NCI-H345 (cell line): ENCODE measurements around the gene SLC38A1.
"Not testable (repeated sequence)": the region's sequence is repeated elsewhere in the genome, so short reads cannot be mapped to it uniquely, and the experiment has no call there.

Experiments
- DNase-seq: peaks from one replicate; lab custom pipeline; 2025; lab: John Stamatoyannopoulos, UW

The SLC38A1 gene

DNA sequence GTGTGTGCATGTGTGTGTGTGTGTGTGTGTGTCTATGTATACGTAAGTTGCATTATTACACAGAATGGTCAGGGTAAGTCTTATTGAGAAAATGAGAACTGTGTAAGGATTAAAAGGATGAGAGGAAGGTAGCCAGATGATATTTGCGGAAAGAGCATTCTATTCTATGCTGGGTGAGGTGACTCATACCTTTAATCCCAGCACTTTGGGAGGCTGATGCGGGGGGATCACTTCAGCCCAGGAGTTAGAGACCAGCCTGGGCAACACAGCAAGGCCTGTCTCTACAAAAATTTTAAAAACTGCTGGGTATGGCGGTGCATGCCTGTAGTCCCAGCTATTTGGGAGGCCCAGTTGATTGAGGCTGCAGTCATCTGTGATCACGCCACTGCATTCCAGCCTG, 103.7 kb downstream of the SLC38A1 start:
- DNase-seq: no peak

DNA sequence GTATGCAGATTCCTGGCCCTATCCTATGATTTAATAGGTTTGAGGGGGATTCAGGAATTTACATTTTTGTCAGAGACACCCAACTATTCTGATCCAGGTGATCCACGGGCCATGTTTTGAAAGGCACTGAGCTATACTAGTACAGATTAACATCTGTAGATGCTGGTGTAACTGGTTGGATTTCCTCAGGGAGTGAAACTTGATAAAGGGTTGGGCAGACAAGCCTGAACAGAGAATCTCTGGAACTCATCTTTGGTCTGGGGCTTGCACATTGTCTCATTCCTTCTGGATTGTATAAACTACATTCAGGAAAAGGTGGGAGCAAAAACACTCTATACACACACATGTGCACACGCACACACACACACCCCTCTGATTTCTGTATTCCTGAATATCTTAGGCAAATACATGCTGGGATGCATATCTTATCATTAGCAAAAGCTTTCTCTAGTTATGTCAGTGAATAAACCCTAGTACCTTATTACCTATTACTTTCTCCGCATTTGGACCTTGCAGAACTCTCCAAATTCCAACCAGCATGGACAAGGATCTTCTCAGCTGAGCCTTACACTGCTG, 104.6 kb downstream of the SLC38A1 start:
- no peak for DNase-seq

DNA sequence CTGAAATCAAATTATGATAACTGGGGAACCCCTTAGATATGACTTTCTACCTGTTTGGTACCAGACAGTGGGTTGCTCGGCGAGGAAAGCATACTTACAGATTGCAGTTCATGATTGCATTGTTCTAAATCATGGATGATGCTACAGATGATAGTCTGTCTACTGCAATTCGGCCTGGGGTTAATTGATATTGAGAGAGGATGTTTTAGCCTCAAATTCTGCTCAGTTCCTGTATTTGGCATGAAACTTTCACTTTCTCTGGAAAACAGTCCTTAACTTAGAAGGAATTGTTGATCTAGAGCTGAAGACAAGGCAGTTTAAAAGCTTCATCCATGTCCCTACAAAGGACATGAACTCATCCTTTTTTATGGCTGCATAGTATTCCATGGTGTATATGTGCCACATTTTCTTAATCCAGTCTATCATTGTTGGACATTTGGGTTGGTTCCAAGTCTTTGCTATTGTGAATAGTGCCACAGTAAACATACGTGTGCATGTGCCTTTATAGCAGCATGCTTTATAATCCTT, 106.2 kb downstream of the SLC38A1 start:
- not testable (repeated sequence) for DNase-seq

DNA sequence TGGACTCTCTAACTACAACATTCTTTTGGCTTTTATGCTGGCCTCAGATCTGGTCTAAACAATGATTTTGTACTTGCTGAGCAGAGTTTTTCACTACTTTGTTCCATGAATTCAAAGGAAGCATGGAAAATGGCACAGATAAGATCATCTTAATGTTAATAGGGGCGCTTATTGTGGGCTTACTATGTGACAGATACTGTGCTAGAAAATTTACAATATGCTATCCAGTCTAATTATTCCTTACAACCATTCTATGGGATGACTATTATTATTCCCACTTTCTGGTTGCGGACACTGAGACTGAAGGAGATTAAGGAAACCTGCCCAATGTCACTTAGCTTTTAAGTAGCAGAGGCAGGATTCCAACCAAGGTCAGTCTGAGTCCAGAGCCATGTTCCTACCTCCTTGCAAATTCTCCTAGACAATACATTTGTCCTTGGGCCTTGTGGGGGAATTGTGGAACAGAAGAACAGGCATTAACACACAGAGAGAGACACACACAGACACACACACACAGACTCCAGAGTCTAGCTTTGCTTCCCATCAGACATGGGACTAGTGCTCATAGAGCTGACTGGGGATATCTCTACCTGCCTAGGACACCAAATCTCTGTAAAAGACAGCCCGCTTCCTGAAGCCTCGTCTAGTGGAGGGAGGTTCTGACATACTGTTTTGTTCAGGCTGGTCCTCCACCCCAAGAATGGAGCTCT, 107.7 kb downstream of the SLC38A1 start:
- DNase-seq: no peak

DNA sequence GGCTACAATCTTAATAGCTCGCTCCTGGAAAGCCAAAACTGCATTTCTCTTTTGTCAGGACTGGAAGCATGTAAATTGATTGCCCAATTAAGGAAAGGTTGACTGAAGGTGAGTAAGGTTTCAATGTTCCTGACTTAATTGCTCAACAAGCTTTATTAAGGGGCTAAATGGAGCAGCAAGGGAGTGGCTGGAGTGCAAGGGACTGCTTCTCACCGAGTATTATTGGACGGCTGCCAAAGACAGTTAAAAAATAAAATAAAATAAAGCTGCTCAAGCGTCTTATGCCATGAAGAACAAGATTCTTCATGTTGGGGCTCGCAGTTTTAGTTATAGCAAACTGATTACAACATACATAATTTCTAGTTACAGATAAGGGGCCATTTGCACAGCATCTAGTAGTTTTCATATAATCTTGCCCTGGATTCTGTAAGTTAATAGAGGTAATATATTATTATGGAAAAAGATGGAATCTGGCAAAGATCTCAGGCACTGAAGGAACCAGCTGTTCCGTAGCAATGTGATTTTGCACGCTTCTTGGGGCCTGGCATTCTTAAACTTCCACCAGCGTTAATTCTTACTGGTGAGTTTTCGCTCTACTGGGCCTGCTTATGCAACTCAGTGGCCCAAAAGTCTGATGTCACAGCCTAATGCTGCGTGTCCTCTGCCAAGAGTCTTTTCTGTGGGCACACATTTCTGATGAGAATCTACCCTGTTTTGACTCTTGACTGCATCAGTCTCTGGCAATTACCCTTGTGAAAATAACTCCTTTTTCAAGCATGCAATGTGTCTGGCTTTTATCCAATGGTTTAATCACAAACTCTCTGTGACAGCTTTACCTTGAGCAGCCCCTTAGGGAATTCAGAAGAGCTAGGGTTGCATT, 108.5 kb downstream of the SLC38A1 start:
- DNase-seq: no peak

DNA sequence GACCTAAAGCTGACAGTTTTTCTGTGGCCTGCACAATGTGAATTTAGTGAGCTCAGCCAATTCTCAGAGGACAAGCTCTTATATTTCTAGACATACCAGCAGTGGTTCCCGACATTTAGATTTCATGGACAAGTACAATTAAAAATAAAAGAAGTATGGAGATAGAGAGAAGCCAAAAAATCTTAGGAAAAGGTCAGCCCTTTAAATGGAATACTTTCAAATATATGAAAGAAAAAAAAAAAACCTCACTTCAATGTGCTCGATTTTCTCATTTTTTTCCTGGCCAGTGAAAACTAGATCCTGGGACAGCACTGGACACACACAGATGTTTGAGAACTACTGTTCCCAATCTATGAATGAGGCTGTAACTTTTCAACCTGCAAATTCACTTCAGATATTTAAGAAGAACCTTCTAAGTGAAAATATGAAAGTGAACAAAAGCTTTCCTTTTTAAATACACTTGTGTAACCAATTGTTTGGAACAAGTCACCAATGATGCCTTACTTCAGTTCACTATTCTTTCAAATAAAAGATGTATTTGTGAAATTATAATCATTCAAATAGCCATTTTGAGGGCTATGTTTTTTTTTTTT, 109.4 kb downstream of the SLC38A1 start:
- DNase-seq: no peak

DNA sequence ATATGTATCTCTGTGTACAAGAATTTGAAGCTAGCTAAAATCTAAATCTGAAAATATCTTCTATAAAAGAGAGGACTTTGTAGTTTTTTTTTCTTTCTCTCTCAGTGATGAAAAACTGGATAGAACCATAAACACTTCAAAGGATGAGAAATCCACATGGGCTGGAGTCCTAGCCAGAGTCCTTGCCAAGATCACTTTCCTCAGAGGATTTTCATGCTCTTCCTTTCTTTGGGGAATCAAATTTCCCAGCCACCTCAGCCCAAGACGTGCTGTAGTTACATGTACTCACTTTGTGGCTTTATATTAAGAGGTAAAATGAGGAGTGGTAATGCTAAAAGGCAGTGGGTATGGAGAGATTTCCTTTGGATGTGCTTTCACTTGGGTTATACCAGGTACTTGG, 110.3 kb downstream of the SLC38A1 start:
- no peak for DNase-seq

DNA sequence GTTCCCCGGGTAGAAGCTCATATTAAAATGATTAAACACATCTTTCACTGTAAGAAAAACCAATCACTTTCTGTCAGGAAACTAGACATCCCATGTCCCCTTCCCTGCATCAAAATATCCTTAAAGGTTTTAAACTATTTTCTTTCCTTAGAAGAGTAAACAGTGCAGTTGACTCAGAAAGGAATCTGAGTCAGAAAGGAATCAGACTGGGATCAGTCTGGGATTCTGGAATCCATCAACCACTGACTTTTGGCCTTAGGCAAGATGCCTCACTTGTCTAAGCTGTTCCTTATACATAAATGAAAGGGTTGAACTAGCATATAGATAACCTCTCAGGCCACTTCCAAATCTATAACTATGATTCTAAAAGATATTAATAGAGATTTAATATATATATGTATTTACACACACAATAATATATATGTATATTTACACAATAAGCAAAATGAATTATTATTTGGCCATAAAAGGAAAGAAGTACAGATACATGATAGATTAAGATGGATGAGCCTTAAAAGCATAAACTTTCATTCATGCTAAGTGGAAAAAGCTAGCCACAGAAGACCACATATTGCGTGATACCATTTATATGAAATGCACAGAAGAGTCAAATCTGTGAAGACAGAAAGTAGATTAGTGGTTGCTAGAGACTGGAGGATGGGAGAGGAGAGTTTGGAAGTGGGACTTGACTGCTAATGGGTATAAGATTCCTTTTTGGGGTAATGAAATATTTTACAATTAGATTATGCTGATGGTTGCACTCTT, 114.4 kb downstream of the SLC38A1 start:
- no peak for DNase-seq

DNA sequence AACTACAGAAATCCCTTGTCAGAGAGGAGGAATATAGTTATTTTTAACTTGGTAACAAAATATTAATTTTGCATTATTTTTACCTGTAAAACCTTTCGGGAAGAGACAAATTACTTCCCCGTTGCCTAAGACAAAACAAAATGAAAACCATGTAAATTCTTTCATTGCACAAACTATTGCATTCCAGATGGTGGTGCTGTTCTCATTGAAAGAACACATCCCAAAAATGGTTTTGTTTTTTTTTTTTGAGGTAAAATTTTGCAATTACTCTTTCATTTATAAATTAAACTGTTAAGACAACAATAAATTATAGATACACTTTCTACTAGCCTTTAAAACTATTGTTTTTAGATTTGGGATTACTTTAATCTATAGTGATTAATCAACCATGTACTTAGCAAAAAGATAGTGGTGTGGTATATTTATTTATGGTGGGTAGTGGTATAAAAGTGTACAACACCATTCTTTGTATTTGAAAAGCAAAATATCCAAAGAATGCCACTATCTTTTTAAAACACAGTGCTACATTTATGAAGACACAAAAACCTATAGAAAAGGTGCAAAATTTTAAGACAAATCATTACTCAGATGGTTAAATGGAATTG, 115.5 kb downstream of the SLC38A1 start:
- no peak for DNase-seq

DNA sequence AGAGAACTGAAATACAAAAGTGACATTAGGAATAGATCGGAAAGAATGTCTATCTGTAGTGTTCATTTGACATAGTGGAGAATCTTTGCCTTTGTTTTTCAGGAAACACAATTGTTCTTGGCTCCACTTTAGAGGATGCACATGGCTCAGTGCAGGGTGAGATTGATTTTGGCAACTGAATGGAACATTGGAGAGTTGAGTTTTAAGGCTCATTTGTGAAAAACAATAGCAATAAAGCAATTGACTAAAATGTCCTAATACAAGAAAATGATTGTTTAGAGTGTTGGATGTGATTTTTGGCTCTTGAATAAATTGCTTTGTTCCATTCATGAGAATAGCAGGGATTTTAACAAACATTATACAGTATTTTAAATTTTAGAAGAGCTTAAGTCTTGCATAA, 116.4 kb downstream of the SLC38A1 start:
- DNase-seq: peak; percentile 11

DNA sequence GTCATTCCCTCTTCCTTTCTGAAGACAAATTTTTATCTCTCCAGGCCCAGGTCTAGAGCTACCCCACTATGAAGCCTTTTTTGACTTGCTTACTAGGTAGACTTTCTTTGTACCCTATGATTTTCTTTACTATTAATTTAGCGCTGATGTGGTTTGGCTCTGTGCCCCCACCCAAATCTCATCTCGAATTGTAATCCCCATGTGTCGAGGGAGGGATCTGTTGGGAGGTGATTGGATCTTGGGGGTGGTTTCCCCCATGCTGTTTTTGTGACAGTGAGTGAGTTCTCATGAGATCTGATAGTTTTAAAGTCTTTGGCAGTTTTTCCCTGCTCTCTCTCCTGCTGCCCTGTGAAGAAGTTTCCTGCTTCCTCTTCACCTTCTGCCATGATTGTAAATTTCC, 118.1 kb downstream of the SLC38A1 start:
- DNase-seq: no peak

DNA sequence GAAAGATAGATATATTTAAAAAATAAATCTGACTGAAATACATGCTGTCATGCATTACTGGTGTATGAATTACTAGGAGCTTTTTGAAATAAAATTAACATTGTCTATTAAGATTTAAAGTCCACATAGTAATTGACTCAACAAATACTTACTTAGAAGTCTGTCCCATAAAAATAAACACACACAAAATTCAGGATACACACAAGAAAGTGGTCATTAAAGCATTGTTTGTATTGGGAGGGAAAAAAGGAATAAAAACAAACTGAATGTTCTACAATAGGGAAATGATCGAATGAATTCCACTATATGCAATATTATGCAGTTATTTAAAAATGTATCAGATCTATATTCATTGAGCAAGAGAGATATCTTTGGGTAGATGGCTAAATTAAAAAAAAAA, 118.9 kb downstream of the SLC38A1 start:
- DNase-seq: no peak

DNA sequence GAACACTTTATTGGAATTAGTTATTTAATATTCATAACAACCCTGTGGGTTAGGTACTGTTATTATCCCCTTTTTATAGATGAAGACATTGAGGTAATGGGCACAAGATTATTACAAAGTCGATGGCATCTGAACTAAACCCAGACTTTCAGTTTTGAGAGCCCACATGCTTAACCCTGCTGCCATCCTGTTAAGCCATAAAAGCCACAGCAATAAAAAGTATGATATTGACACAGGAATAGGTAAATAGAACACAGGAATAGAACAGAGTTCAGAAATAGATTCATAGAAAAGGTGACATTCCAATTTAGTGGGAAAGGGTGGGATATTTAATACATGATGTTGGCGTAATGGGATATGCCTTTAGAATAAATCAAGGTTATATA, 119.8 kb downstream of the SLC38A1 start:
- no peak for DNase-seq

DNA sequence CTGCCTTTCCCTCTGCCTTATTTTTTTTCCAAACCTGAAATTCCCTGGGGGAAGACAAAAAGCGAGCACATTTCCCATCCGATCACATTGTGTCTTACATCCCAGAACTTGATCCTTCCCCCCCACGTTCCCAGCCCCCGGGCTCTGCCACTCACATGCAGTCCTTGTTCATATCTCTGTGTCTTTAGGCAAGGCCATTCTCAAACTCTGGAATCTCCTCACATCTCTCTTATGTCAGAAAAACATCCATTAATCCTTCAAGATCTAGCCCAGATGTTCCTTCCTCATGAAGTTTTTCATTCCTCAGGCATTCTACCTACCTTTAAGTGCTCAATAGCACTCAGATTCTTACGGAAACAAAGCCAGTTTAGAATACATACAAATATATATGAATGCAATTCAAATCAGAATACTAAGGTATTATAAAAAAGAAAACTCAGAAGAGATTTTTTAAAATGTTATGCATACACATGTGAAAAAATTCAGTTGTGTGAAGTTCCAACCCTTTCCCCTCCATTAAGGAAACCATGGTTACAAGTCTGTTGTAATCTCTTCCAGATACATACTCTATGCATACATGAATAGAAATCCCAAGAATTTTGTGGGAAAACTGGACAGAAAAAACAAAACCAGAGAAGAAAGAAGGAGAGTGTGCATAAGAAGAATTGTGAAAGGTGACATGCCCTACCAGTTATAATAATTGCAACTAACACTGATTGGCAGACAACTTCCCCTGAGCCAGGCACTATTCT, 120.3 kb downstream of the SLC38A1 start:
- no peak for DNase-seq

DNA sequence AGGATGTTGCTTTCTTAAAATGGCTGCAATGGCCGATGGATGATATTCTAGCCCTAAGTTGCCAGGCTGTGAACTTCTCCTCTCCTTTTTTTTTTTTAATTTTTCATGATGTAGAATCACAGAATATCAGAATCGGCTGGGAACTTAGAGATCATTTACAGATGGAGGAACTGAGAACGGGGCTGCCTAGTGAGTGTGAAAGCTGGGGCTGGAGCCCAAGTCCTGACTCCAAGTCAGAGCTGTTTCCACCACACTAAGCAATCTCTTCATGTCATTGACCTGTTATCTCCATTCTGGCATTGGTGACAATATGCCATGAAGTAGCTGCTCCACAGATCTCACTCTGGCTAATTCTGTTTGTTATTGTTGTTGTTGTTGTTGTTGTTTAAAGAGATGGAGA, 121.7 kb downstream of the SLC38A1 start:
- no peak for DNase-seq

DNA sequence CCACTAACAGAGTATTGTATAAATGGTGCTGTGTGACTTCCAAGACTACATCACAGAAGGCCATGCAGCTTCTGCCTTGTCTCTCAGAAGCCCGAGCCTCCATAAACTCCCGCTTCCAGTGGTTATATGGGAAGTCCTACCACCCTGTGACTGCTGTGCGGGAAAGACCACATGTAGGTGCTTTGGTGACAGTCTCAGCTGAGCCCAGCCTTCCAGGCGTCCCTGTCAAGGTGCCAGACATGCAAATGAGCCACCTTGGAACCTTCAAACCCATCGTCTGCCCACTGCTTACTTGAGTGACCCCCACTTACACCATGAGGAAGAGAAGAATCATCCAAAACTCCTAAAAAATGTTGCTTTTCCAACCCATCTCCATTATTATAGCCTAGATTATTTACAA, 123.0 kb downstream of the SLC38A1 start:
- DNase-seq: no peak

DNA sequence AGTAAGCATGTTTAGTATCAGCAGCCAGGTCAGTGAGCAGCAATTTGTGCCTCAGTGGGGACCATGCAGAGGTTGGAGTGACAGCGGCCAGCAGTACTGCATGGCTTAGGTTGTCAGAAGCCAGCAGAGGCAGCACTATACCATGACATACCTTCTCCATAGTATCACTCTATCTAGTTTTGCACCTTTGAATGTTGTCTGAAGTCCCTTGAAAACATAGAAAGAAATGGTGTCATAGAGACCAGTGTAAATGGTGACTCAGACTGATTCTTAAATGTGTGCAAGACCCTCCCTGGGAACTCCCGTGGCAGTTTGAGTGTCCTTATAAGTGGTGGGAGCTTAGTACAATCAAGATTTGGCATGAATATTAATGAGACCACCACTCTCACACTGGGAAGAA, 124.4 kb downstream of the SLC38A1 start:
- no peak for DNase-seq

DNA sequence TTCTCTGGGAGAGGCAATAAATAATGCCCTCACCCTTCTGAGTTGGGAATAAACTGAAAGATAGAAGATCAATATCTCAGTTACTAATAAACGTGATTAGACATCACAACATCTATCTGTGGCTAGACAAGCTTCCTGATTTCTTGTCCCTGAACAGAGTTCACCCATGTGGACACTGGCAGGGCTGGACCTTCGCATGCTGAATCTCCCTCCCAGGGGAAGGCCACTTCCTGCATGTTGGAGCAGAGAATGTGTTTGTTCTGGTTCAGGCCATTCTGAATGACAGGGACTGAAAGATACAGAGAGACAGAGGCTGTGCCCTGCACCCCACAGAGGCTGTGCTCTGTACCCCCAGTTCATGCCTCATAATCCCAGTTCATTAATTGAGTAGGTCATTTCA, 132.6 kb downstream of the SLC38A1 start:
- no peak for DNase-seq

DNA sequence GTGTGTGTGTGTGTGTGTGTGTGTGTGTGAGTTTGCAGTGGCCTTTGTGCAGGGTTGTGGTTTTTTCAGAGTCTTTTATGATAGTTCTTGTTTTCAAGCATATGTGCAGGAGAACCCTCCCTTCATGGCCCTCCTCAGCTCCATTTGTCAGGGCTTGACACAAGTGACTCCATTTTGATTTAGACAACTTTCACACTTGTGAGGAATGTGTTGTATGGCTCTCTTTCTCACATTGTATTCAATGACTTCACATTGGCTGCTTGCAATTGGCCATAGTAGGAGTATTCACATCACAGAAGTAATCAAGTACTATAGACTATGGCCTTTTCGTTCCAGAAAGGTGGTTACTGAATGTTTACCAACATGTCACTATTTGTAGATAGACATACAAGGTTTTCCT, 133.1 kb downstream of the SLC38A1 start:
- DNase-seq: no peak

DNA sequence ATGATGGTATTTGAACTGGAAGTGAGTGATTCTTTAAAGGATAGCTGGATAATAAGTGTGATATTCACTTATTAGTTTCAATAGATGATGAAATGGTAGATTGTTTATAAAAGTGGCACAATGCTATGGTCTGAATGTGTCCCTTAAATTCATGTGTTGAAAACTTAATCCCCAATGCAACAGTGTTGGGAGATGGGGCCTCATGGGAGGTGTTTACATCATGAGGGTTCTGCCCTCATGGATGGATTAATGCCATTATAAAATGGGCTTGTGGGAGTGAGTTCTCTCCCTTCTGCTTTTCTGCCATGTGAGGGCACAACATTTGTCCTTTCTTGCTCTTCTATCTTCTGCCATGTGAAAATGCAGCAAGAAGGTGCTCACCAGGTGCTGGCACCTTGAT, 134.0 kb downstream of the SLC38A1 start:
- no peak for DNase-seq
